ENCODE measurements around the gene INPP5D.

Gene INPP5D

DNA sequence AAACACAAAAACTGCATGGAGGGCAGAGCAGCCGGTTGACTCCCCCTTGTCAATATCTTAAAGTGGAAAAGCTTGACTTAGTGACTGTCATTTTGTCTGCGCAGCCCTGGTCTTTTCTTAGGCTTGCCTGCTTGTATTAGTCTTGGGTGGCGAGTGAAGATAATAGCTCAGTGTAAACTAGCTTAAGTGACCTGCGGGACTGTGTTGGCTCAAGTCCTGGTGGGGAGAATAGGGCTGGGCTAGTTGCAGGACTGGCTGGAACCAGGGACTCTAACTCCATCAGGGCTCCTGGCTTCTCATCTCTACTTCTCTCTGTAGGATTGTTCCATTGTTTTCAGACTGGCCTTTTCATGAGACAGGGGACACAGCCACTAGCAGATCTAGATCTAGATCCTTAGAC, 183.2 kb downstream of the INPP5D start:
- Histone ChIP-seq H3K36me3 (ENCODE audit: insufficient read depth, low read length) (no peaks in the 10 kb centered on the region), H3K9me2 (ENCODE audit: low read depth, low read length) (no peaks in the 10 kb centered on the region), H3K4me2 (ENCODE audit: low read length) (no peak overlapping the region), H3K27me3 (ENCODE audit: insufficient read depth, low read length) (no peaks in the 10 kb centered on the region), H3K4me3 (ENCODE audit: low read depth, low read length, poor library complexity, severe bottlenecking) (no peak overlapping the region), H3K9ac (ENCODE audit: low read length) (no peak overlapping the region), H3K4me1 (ENCODE audit: insufficient read depth, low read length, severe bottlenecking) (peaks cover 11% of the 10 kb centered on the region), H3F3A (ENCODE audit: insufficient read depth, low read length) (no peaks in the 10 kb centered on the region), H2AFZ (ENCODE audit: low read length) (no peak overlapping the region), H3K79me2 (ENCODE audit: insufficient read depth, low read length) (no peaks in the 10 kb centered on the region), H3K9me3 (ENCODE audit: low read length) (no peaks in the 10 kb centered on the region), H4K20me1 (ENCODE audit: insufficient read depth, low read length) (no peaks in the 10 kb centered on the region), H3K27ac (ENCODE audit: low read depth, low read length, poor library complexity, severe bottlenecking) (no peak overlapping the region)
- no peak for TF ChIP-seq EZH2 (IDR thresholded peaks at IDR 0.05; ENCODE audit: borderline replicate concordance, low read length)
- TF ChIP-seq, protein P1, sequence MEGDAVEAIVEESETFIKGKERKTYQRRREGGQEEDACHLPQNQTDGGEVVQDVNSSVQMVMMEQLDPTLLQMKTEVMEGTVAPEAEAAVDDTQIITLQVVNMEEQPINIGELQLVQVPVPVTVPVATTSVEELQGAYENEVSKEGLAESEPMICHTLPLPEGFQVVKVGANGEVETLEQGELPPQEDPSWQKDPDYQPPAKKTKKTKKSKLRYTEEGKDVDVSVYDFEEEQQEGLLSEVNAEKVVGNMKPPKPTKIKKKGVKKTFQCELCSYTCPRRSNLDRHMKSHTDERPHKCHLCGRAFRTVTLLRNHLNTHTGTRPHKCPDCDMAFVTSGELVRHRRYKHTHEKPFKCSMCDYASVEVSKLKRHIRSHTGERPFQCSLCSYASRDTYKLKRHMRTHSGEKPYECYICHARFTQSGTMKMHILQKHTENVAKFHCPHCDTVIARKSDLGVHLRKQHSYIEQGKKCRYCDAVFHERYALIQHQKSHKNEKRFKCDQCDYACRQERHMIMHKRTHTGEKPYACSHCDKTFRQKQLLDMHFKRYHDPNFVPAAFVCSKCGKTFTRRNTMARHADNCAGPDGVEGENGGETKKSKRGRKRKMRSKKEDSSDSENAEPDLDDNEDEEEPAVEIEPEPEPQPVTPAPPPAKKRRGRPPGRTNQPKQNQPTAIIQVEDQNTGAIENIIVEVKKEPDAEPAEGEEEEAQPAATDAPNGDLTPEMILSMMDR (IDR thresholded peaks at IDR 0.05; ENCODE audit: low read length): no peak

DNA sequence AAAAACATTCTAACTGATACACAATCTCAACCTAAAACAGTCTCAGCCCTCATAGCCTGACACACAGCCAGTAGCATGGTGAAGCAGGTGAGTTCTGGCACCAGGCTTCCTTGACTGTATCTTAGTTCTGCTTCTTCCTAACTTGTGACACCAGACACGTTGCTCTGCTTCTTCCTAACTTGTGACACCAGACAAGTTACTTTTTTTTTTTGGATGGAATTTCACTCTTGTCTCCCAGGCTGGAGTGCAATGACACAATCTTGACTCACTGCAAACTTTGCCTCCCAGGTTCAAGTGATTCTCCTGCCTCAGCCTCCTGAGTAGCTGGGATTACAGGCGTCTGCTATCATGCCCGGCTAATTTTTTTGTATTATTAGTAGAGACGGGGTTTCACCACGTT, 184.7 kb downstream of the INPP5D start:
- no peaks in the 10 kb centered on the region for H3K9me2 ChIP-seq (ENCODE audit: low read depth, low read length)
- H2AFZ ChIP-seq (ENCODE audit: low read length): no peak overlapping the region
- H3K36me3 ChIP-seq (ENCODE audit: insufficient read depth, low read length): no peaks in the 10 kb centered on the region
- no peaks in the 10 kb centered on the region for H3K79me2 ChIP-seq (ENCODE audit: insufficient read depth, low read length)
- H3K9ac ChIP-seq (ENCODE audit: low read length): no peak overlapping the region
- no peaks in the 10 kb centered on the region for H3K27me3 ChIP-seq (ENCODE audit: insufficient read depth, low read length)
- no peaks in the 10 kb centered on the region for H4K20me1 ChIP-seq (ENCODE audit: insufficient read depth, low read length)
- TF ChIP-seq EZH2 (IDR thresholded peaks at IDR 0.05; ENCODE audit: borderline replicate concordance, low read length): no peak
- TF ChIP-seq, protein P1 (IDR thresholded peaks at IDR 0.05; ENCODE audit: low read length): no peak
- no peaks in the 10 kb centered on the region for H3F3A ChIP-seq (ENCODE audit: insufficient read depth, low read length)
- H3K4me1 ChIP-seq (ENCODE audit: insufficient read depth, low read length, severe bottlenecking): peaks cover 11% of the 10 kb centered on the region
- H3K4me2 ChIP-seq (ENCODE audit: low read length): no peak overlapping the region
- H3K4me3 ChIP-seq (ENCODE audit: low read depth, low read length, poor library complexity, severe bottlenecking): no peak overlapping the region
- H3K9me3 ChIP-seq (ENCODE audit: low read length): no peaks in the 10 kb centered on the region
- no peak overlapping the region for H3K27ac ChIP-seq (ENCODE audit: low read depth, low read length, poor library complexity, severe bottlenecking)

DNA sequence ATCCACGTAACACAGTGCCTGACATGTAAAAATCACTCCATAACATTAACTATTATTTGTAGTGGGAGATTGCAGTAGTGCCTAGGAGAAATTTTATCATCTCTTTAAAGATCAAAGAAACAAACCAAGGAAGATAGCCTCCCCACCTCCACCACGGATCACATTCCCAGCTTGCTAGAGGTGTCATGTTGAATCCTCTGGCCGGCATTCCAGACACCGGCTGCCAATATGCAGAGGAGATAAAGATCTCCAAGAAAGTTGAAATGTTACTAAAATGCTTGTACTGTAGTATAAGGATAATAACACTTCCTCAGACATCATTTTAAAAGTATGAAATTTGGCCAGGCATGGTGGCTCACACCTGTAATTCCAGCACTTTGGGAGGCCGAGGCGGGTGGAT, 185.3 kb downstream of the INPP5D start:
- peaks cover 11% of the 10 kb centered on the region for H3K4me1 ChIP-seq (ENCODE audit: insufficient read depth, low read length, severe bottlenecking)
- no peak overlapping the region for H3K9ac ChIP-seq (ENCODE audit: low read length)
- no peaks in the 10 kb centered on the region for H3F3A ChIP-seq (ENCODE audit: insufficient read depth, low read length)
- H3K79me2 ChIP-seq (ENCODE audit: insufficient read depth, low read length): no peaks in the 10 kb centered on the region
- no peak overlapping the region for H3K27ac ChIP-seq (ENCODE audit: low read depth, low read length, poor library complexity, severe bottlenecking)
- H3K36me3 ChIP-seq (ENCODE audit: insufficient read depth, low read length): no peaks in the 10 kb centered on the region
- no peaks in the 10 kb centered on the region for H3K27me3 ChIP-seq (ENCODE audit: insufficient read depth, low read length)
- no peaks in the 10 kb centered on the region for H4K20me1 ChIP-seq (ENCODE audit: insufficient read depth, low read length)
- H3K4me3 ChIP-seq (ENCODE audit: low read depth, low read length, poor library complexity, severe bottlenecking): no peak overlapping the region
- no peak overlapping the region for H2AFZ ChIP-seq (ENCODE audit: low read length)
- no peaks in the 10 kb centered on the region for H3K9me3 ChIP-seq (ENCODE audit: low read length)
- no peak for TF ChIP-seq EZH2 (IDR thresholded peaks at IDR 0.05; ENCODE audit: borderline replicate concordance, low read length)
- TF ChIP-seq, protein P1 (IDR thresholded peaks at IDR 0.05; ENCODE audit: low read length): no peak
- H3K4me2 ChIP-seq (ENCODE audit: low read length): no peak overlapping the region
- H3K9me2 ChIP-seq (ENCODE audit: low read depth, low read length): no peaks in the 10 kb centered on the region

Measured in OCI-LY1 (cell line).